GM12872 (cell line): ENCODE data around the gene PAX5.

Experiments used
- CTCF ChIP-seq: IDR thresholded peaks from 3 replicates; pipeline ENCODE4 v1.5.1; 2011; ENCODE audit warnings: low read depth, mild to moderate bottlenecking, low read length, moderate library complexity; ENCODE audit not compliant: insufficient read depth

Gene PAX5

GRCh38 chr9:36959681-36960574, 74.1 kb downstream of the PAX5 start:
- TF ChIP-seq CTCF, result no peak

GRCh38 chr9:36956908-36957307, 77.2 kb downstream of the PAX5 start:
- TF ChIP-seq CTCF, result no peak

- no peak for TF ChIP-seq CTCF
Observed at GRCh38 chr9:36950389-36950788, 83.7 kb downstream of the PAX5 start.

GRCh38 chr9:36949466-36949865, 84.6 kb downstream of the PAX5 start:
- TF ChIP-seq CTCF, result no peak

GRCh38 chr9:36948051-36948450, 86.0 kb downstream of the PAX5 start:
- no peak for TF ChIP-seq CTCF

- no peak for TF ChIP-seq CTCF
Observed at GRCh38 chr9:36946653-36947052, 87.4 kb downstream of the PAX5 start.

GRCh38 chr9:36945999-36946398, 88.1 kb downstream of the PAX5 start:
- TF ChIP-seq CTCF, result no peak
